ENCODE results near the gene MTHFD1L.

DNA sequence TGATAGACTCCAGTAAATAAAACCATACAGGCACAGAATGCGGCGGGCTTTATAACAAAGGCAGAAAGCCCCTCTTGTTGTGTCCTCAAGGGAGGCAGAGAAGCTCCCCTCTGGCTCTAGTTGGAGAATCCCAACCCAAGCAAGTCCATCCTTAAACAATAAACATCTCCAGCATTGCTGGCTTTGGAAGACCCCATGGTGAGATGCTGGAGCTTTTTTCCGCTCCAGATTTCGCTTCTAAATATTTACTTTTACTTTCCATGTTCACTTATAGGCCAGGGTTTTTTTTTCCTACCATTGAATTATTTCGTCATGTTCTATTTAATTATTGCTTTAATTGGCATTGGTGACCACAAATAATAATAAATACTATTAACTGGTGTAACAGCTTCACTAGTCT is 176.2 kb downstream of the MTHFD1L start:
- TF ChIP-seq, protein P1, sequence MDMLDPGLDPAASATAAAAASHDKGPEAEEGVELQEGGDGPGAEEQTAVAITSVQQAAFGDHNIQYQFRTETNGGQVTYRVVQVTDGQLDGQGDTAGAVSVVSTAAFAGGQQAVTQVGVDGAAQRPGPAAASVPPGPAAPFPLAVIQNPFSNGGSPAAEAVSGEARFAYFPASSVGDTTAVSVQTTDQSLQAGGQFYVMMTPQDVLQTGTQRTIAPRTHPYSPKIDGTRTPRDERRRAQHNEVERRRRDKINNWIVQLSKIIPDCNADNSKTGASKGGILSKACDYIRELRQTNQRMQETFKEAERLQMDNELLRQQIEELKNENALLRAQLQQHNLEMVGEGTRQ (CRISPR knock-in tag; IDR thresholded peaks at IDR 0.05) = no peak
- TF ChIP-seq ZNF274 (IDR thresholded peaks at IDR 0.05; ENCODE audit: borderline replicate concordance, low read depth, low read length) = no peak
- TF ChIP-seq EP300 (IDR thresholded peaks at IDR 0.05; ENCODE audit: low read length) = no peak
- TF ChIP-seq ZNF764 (CRISPR knock-in tag; IDR thresholded peaks at IDR 0.05; ENCODE audit: low read depth) = no peak
- TF ChIP-seq EP400 (IDR thresholded peaks at IDR 0.05) = no peak

All from K562 (cell line).